ENCODE data around the gene INSRR.

The INSRR gene

DNA sequence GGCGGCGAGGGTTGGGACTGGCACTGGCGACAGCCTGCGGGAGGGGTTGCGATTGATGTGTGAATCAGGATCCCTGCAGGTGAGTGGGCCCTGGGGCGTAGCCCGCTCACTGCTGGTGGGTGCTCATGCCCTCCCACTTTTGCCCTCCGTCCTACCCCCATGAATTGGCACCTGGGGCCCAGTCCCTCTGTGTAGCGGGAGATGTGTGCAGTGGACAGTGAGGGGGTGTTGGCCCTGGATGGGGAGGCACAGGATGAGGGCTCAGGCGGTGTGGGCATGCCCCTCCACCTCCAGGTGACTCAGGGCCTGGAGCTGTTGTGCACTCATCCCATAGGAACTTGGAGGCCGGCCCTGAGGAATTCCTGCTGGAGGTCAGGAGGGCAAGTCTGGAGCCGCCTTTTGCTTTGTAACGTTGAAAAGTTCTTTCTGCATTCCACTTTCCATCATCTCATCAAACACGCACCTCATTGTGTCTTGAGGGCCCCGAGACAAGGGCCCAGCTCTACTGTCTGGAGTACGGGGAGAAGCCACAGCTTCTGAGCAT is 37.6 kb upstream of the INSRR start:
- Histone ChIP-seq H3K36me3 (no peaks in the 10 kb centered on the region), H3K27me3 (no peaks in the 10 kb centered on the region), H3K9me3 (no peaks in the 10 kb centered on the region), H3K27ac (peak overlapping the region; percentile 95 to 97), H3K4me1 (peaks cover 8 to 89% (median 74%) of the 10 kb centered on the region in 4 donors), H3K4me3 (peak overlapping the region; percentile 22 to 72)
- TF ChIP-seq, protein P1, sequence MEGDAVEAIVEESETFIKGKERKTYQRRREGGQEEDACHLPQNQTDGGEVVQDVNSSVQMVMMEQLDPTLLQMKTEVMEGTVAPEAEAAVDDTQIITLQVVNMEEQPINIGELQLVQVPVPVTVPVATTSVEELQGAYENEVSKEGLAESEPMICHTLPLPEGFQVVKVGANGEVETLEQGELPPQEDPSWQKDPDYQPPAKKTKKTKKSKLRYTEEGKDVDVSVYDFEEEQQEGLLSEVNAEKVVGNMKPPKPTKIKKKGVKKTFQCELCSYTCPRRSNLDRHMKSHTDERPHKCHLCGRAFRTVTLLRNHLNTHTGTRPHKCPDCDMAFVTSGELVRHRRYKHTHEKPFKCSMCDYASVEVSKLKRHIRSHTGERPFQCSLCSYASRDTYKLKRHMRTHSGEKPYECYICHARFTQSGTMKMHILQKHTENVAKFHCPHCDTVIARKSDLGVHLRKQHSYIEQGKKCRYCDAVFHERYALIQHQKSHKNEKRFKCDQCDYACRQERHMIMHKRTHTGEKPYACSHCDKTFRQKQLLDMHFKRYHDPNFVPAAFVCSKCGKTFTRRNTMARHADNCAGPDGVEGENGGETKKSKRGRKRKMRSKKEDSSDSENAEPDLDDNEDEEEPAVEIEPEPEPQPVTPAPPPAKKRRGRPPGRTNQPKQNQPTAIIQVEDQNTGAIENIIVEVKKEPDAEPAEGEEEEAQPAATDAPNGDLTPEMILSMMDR (IDR thresholded peaks at IDR 0.05): no peak
- DNase-seq: peak in 1 of 2 donors; percentile 78
- intact Hi-C loops (cut with DNase I; ENCODE audit: low total_unique reads): no loop called here

DNA sequence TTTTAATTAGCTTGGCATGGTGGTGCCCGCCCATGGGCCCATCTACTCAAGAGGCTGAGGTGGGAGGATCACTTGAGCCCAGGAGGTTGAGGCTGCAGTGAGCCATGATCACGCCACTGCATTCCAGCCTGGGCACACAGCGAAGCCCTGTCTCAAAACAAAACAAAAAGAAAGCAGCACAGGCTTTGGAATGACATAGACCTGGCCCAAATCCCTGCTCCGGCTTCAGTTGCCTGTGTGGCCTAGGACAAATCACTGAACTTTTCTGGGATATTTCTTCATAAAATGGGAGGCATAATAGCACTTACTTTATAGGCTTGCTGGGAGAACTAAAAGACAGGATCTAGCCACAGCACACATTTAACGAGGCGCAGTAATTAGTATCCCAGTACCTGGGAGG is 37.0 kb upstream of the INSRR start:
- Histone ChIP-seq H3K27ac (peak overlapping the region; percentile 95 to 97), H3K4me3 (peak overlapping the region; percentile 72 to 74), H3K27me3 (no peaks in the 10 kb centered on the region), H3K9me3 (no peaks in the 10 kb centered on the region), H3K36me3 (no peaks in the 10 kb centered on the region), H3K4me1 (peaks cover 8 to 83% (median 69%) of the 10 kb centered on the region in 4 donors)
- TF ChIP-seq, protein P1 (IDR thresholded peaks at IDR 0.05): no peak
- no peak for DNase-seq
- intact Hi-C loops (cut with DNase I; ENCODE audit: low total_unique reads): no loop called here

DNA sequence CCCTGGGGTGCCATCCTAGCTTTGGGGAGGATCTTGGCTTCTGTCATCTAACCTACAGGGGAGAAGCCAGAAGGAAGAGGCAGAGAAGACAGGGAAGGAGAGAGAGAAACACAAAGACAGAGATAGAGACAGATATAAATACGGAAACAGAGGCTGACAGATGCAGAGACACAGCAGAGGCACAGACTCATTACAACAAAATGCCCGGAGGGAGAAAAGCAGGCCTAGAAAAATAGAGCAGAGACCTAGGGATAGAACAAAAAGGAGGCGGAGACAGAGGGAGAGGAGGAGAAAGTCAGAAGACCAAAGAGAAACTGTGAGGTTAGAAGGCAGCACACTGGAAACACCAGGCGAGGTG is 36.5 kb upstream of the INSRR start:
- Histone ChIP-seq H3K4me3 (peak overlapping the region; percentile 72 to 74), H3K36me3 (no peaks in the 10 kb centered on the region), H3K27ac (peak overlapping the region; percentile 95 to 97), H3K27me3 (no peaks in the 10 kb centered on the region), H3K9me3 (no peaks in the 10 kb centered on the region), H3K4me1 (peaks cover 8 to 78% (median 65%) of the 10 kb centered on the region in 4 donors)
- TF ChIP-seq, protein P1 (IDR thresholded peaks at IDR 0.05): no peak
- intact Hi-C loops (cut with DNase I; ENCODE audit: low total_unique reads): no loop called here
- DNase-seq: no peak

DNA sequence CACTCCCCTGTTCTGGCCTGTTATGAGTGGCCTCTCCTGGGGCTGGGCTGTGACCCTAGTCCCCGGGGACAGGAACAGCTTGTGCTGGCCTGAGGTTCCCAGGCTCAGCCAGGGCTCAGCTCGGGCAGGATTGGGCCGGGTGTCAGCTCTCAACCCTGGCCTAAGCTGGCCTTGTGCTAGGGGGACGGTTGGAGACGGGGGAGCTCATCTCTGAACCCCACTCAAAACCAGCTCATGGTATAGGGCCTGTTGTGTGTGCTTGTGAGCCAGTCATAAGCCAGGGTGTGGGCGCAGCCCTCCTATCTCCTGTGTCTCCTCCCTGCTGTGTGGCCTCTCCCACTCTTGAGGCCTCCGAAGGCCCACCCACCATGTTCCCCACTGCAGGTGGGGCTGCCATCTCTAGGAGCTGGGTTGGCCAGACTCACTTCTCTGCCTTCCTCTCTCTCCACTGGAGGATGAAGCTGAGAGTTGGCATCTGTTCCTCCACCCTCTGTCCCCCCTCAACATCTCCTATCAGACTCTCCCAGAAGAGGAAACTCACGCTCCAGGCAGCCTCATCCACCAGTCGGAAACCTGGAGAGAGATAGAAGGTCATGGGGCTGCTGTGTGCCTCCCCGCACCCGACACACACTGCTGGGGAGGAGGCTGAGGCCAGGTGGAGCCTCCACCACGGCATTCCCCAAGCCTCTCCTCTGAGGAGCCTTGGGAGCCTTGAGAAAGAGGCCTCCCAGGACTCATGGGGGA is 36.0 kb upstream of the INSRR start:
- intact Hi-C loops (cut with DNase I; ENCODE audit: low total_unique reads): no loop called here
- TF ChIP-seq, protein P1 (IDR thresholded peaks at IDR 0.05): no peak
- Histone ChIP-seq H3K27me3 (no peaks in the 10 kb centered on the region), H3K36me3 (no peaks in the 10 kb centered on the region), H3K4me3 (peak overlapping the region; percentile 72 to 74), H3K27ac (peak overlapping the region; percentile 95 to 97), H3K9me3 (no peaks in the 10 kb centered on the region), H3K4me1 (peaks cover 8 to 72% (median 63%) of the 10 kb centered on the region in 4 donors)
- DNase-seq: peak; percentile 67 to 91

DNA sequence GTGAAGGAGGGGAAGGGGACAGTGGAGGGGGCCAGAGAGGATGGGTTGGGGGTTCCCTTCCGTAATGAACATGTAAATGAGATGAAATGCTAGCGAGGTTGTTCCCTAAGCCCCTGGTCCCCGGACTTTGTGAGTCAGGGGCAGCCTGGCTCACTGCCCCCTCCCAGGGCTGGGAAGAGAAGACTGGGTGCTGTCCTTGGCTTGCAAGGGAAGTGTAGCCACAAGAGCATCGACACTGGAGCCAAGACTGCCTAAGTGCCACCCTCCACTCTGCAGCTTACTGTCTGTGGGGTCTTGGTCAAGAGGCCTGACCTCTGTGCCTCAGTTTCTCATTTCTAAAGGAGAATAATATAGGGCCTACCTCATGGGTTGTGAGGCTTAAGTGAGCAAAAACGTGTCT is 35.1 kb upstream of the INSRR start:
- H3K4me1 ChIP-seq: peaks cover 8 to 64% (median 55%) of the 10 kb centered on the region in 4 donors
- H3K4me3 ChIP-seq: peak overlapping the region; percentile 72 to 74
- no peaks in the 10 kb centered on the region for H3K9me3 ChIP-seq
- H3K36me3 ChIP-seq: no peaks in the 10 kb centered on the region
- no peaks in the 10 kb centered on the region for H3K27me3 ChIP-seq
- TF ChIP-seq, protein P1 (IDR thresholded peaks at IDR 0.05): no peak
- intact Hi-C loops (cut with DNase I; ENCODE audit: low total_unique reads): no loop called here
- no peak for DNase-seq
- peak overlapping the region; percentile 95 to 97 for H3K27ac ChIP-seq

All from tibial artery (tissue), 4 donors.